NT2/D1 (cell line): ENCODE measurements around the gene CARM1.
"Not testable (repeated sequence)": the region's sequence is repeated elsewhere in the genome, so short reads cannot be mapped to it uniquely, and the experiment has no call there.

ENCODE experiments used
- DNase-seq: peaks from one replicate; pipeline ENCODE4 v3.0.0-alpha.2; 2011; ENCODE audit warnings: low read depth, low spot score
- H3K27me3 ChIP-seq: 2 replicates; pipeline ENCODE4 v1.6.0; 2011; ENCODE audit warnings: mild to moderate bottlenecking; ENCODE audit not compliant: insufficient read length, insufficient read depth
- H3K36me3 ChIP-seq: 2 replicates; pipeline ENCODE4 v1.6.1; 2011; ENCODE audit warnings: mild to moderate bottlenecking, low read length, mixed read lengths; ENCODE audit not compliant: insufficient read depth, insufficient read length
- H3K4me1 ChIP-seq: 2 replicates; pipeline ENCODE4 v1.5.1; 2011; ENCODE audit not compliant: insufficient read depth, insufficient read length
- H3K4me3 ChIP-seq: 2 replicates; pipeline ENCODE4 v1.5.1; 2011; ENCODE audit warnings: low read depth; ENCODE audit not compliant: insufficient read length
- H3K9ac ChIP-seq: 2 replicates; pipeline ENCODE4 v1.6.0; 2011; ENCODE audit warnings: low read depth; ENCODE audit not compliant: insufficient read length
- H3K9me3 ChIP-seq: 2 replicates; pipeline ENCODE4 v1.5.1; 2011; ENCODE audit warnings: mild to moderate bottlenecking, low read length; ENCODE audit not compliant: insufficient read depth
- SUZ12 ChIP-seq: IDR thresholded peaks from 2 replicates; pipeline ENCODE4 v1.6.1; 2011; ENCODE audit not compliant: insufficient read length, insufficient read depth; ENCODE audit errors: extremely low read depth
- YY1 ChIP-seq: IDR thresholded peaks from 2 replicates; pipeline ENCODE4 v1.6.1; 2011; ENCODE audit not compliant: insufficient read length, insufficient read depth
- ZNF274 ChIP-seq: IDR thresholded peaks from 2 replicates; pipeline ENCODE4 v1.6.1; 2011; ENCODE audit warnings: mild to moderate bottlenecking, low read depth, low read length

CARM1 gene

GRCh38 chr19:10946958-10947657 lies 75.8 kb downstream of the CARM1 start:
- H3K27me3 ChIP-seq = no peaks in the 10 kb centered on the region
- no peaks in the 10 kb centered on the region for H3K9me3 ChIP-seq
- no peak overlapping the region for H3K4me3 ChIP-seq
- no peak for TF ChIP-seq SUZ12
- TF ChIP-seq YY1 = no peak
- TF ChIP-seq ZNF274 = no peak
- no peaks in the 10 kb centered on the region for H3K4me1 ChIP-seq
- no peak for DNase-seq
- H3K36me3 ChIP-seq = no peaks in the 10 kb centered on the region
- no peak overlapping the region for H3K9ac ChIP-seq

- Histone ChIP-seq H3K4me1 (no peaks in the 10 kb centered on the region), H3K36me3 (no peaks in the 10 kb centered on the region), H3K9ac (no peak overlapping the region), H3K27me3 (no peaks in the 10 kb centered on the region), H3K4me3 (no peak overlapping the region), H3K9me3 (no peaks in the 10 kb centered on the region)
- no peak for TF ChIP-seq SUZ12
- no peak for TF ChIP-seq YY1
- TF ChIP-seq ZNF274 = no peak
- DNase-seq = no peak
Observed at GRCh38 chr19:10952809-10953208, 81.5 kb downstream of the CARM1 start.

- not testable (repeated sequence) for H3K36me3 ChIP-seq, H3K4me1 ChIP-seq, H3K27me3 ChIP-seq, H3K9me3 ChIP-seq, H3K4me3 ChIP-seq, H3K9ac ChIP-seq, DNase-seq
Observed at GRCh38 chr19:10959277-10959968, 88.1 kb downstream of the CARM1 start.

GRCh38 chr19:10960314-10961072 lies 89.1 kb downstream of the CARM1 start, which contains the start of gene SMARCA4:
TSS of gene SMARCA4 (plus strand) at chr19:10961030. CDS start at chr19:10984152, 23,122 bp downstream.
- peak; percentile 97 for DNase-seq
- TF ChIP-seq ZNF274 = no peak
- TF ChIP-seq YY1 = no peak
- TF ChIP-seq SUZ12 = no peak
- Histone ChIP-seq H3K4me1 (peaks cover 9% of the 10 kb centered on the region), H3K27me3 (no peaks in the 10 kb centered on the region), H3K9ac (peak within 1 kb of the TSS; percentile 100), H3K4me3 (peak within 1 kb of the TSS; percentile 96), H3K9me3 (no peaks in the 10 kb centered on the region), H3K36me3 (peaks cover 16% of the 10 kb centered on the region)

- peak overlapping the region; percentile 95 for H3K9ac ChIP-seq
- no peak for DNase-seq
- no peaks in the 10 kb centered on the region for H3K9me3 ChIP-seq
- H3K36me3 ChIP-seq = peaks cover 16% of the 10 kb centered on the region
- peaks cover 9% of the 10 kb centered on the region for H3K4me1 ChIP-seq
- TF ChIP-seq SUZ12 (no peak), ZNF274 (no peak), YY1 (no peak)
- H3K4me3 ChIP-seq = peak overlapping the region; percentile 96
- H3K27me3 ChIP-seq = no peaks in the 10 kb centered on the region
Observed at GRCh38 chr19:10961073-10961860, 89.9 kb downstream of the CARM1 start.

GRCh38 chr19:10962863-10963262 lies 91.5 kb downstream of the CARM1 start:
- Histone ChIP-seq H3K4me1 (peaks cover 9% of the 10 kb centered on the region), H3K36me3 (peaks cover 19% of the 10 kb centered on the region), H3K9ac (no peak overlapping the region), H3K4me3 (no peak overlapping the region), H3K27me3 (no peaks in the 10 kb centered on the region), H3K9me3 (no peaks in the 10 kb centered on the region)
- DNase-seq = no peak
- TF ChIP-seq ZNF274 (no peak), YY1 (no peak)
